HG03442 (cell line): ENCODE data around the gene ACTMAP.
"Not testable (repeated sequence)": the region's sequence is repeated elsewhere in the genome, so short reads cannot be mapped to it uniquely, and the experiment has no call there.

ENCODE experiments used
- ATAC-seq: cut with Tn5 transposase; IDR thresholded peaks from one replicate; pipeline ENCODE4 v1.9.1; 2021; ENCODE audit warnings: mild to moderate bottlenecking, moderate library complexity; ENCODE audit not compliant: unreplicated experiment

ACTMAP gene

GRCh38 chr19:40745402-40745780, 4.9 kb downstream of the ACTMAP start:
- ATAC-seq = no peak

GRCh38 chr19:40744554-40745401, 5.5 kb downstream of the ACTMAP start:
- ATAC-seq = no peak

DNA sequence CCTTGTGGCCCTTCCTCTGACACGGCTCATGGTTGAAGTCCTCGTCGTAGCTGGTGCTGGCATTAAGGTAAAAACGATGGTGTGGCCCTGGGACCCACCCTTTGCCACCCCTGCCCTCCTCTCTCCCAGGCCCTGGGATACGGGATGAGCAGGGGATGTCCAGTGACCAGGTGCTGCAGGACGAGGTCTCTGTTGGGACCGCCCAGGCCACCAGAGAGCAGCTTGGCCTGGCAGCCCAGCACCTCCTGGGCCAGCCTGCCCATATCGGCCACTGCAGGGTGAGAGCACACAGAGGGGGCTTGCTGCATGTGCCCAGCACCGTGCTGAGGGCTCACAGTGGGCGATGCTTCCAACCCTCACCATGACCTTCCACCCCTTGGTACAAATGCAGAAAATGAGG, 6.4 kb downstream of the ACTMAP start:
- ATAC-seq = no peak

- ATAC-seq = no peak
These were observed 7.4 kb downstream of the ACTMAP start for GRCh38 chr19:40742886-40743285.

- no peak for ATAC-seq
These were observed 7.8 kb downstream of the ACTMAP start for GRCh38 chr19:40742477-40742876.

DNA sequence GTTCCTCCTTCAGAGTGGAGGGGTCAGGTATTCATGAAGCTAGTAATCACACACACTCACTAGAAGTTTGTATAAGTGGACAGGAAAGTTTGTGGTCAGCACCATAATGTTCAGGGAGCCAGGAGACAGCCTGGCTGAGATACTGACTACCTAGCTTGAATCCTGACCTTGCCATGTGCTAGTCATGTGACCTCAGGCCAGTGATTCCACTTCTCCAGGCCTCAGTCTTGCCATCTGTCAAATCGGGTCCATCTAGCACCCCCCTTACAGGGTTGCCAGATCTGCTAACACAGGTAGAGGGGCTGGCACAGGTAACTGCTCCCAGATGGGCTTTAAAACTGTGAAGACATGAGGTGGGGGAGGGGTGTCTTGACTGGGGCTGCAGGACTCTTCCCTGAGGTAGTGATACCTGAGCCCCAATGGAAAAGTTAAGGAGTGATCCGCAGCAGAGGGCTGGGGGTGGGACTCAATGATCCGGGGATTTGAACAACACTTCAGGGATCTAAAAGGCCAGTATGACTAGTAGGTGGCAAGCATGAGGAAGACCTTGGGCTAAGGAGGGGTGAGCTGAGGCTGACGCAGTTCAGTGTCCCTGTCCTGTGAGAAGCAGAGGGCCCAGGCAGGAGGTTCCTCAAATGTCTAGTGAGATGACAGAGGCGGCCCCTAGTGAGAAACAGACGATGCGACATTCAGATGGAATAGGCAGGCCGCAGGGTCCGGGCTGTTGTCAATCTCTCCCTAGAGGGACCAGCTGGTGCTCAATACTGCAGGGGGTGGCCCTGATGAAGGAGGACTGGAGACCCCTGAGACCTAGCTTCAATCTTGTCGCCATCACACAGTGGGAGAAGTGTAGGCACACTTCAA, 8.5 kb downstream of the ACTMAP start:
- no peak for ATAC-seq

GRCh38 chr19:40740747-40741146, 9.5 kb downstream of the ACTMAP start:
- no peak for ATAC-seq

DNA sequence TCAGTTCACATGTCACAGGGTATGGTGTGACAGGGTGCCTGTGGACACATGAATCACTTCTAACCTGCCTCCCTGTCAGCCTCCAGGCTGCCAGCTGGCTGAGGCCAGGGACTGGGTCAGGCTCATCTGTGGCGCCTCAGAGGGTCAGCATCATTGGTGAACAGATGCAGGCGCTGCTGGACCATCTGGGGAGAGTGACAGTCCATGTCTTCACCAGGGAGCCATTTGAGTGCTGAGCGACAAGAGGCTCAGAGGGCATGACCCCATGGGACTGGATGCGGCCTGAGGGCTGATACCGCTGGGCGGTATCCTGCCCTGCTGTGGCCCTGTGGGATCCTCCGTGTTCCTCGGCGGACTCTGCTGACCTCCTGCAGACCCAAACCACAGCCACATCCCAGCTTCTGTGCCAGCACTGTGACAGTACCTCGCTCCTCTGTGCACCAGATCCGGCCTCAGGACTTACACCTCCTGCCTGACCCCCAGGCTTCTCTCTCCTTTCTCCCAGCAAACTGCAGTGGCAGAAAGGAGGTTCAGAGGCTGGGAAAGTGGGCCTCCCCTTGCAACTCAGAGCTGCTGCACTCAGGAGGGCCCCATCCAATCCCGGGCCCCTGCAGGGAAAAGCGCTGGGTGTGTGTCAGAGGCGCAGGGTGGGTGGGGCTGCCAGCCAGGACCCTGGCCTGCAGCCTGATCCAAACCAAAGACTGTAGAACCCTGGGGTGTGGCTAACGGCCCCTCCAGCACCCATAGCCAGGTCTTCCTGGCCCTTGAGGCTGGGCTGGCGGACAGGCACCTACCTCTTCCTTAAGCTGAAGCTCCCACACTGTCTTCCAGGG, 10.2 kb downstream of the ACTMAP start:
- no peak for ATAC-seq

DNA sequence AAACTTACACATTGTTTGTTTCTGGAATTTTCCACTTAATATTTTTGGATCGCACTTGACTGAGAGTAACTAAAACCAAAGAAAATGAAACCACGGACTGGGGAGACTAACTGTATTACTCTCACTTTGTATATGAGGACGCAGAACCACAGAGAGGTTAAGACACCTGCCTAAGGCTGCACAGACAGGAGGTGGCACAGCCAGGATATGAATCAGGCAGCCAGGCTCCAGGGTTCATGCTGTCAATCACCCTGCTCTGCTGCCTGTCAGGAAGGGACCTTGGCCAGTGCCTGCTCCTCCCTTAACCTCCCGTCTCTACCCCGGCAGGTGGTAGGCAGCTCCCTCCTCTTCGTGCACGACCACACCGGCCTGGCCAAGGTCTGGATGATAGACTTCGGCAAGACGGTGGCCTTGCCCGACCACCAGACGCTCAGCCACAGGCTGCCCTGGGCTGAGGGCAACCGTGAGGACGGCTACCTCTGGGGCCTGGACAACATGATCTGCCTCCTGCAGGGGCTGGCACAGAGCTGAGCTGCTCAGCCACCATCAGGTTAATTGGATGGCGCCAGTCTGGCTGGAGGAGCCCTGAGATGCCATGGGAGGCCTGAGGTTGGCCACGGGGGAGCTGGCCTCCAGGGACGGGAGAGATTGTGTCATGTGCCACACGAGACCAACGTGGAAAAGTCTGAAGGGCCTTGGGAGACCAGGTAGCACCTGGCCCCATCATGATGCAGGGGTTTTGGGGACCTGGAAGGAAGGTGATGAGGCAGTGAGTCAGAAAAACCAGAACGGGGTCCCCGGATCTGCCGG, 11.0 kb downstream of the ACTMAP start:
- no peak for ATAC-seq

DNA sequence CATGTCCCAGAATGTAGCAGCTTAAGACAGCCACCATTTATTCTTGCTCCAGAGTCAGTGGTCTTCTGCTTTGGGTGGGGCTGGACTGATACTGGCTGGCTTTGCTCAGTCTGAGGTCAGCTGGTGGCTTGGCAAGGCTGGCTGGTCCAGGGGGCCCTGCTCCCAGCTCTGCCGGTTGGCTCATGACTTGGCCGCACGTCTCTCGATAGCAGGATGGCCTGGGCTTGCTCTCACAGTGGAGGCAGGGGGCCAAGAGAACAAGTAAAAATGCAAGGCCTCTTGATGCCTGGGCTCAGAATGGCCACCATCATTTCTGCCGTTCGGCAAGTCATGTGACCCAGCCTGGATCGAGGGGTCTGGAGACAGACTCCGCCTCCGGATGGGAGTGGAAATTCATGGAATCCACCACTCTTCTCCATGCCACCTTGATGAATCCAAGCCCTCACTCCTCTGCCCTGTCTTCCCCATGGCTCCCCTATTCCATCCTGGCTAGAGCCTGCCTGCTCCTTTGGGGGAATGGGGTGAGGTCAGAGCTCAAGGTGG, 13.1 kb downstream of the ACTMAP start:
- no peak for ATAC-seq

DNA sequence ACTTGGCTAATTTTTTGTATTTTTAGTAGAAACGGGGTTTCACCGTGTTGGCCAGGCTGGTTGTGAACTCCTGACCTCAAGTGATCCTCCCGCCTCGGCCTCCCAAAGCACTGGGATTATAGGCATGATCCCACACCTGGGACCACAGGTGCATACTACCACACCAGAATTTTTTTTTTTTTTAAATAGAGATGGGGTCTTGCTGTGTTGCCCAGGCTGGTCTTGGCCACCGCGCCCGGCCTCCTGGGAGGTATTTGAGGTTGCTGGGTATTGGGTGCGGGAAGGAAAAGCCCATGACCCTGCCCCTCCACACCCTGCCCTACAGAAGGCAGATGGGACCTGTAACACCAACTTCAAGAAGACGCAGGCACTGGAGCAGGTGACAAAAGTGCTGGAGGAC, 13.6 kb downstream of the ACTMAP start:
- no peak for ATAC-seq

- no peak for ATAC-seq
These were observed 15.1 kb downstream of the ACTMAP start for GRCh38 chr19:40735013-40735771.

GRCh38 chr19:40733149-40733548, 17.1 kb downstream of the ACTMAP start:
- no peak for ATAC-seq

- ATAC-seq = not testable (repeated sequence)
These were observed 18.0 kb downstream of the ACTMAP start for GRCh38 chr19:40732304-40732703.

DNA sequence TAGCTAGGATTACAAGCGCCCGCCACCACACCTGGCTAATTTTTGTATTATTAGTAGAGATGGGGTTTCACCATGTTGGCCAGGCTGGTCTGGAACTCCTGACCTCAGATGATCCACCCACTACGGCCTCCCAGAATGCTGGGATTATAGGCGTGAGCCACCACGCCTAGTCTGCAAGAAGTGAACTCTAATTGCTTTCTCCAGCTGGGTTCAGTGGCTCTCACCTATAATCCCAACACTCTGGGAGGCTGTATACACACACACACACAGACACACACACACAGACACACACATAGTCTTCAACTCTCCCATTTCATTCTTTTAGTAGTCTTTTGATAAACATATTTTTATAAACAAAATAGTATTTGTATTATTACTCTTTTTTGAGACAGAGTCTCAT, 20.2 kb downstream of the ACTMAP start:
- ATAC-seq = not testable (repeated sequence)

GRCh38 chr19:40726279-40726678, 24.0 kb downstream of the ACTMAP start:
- ATAC-seq = no peak

DNA sequence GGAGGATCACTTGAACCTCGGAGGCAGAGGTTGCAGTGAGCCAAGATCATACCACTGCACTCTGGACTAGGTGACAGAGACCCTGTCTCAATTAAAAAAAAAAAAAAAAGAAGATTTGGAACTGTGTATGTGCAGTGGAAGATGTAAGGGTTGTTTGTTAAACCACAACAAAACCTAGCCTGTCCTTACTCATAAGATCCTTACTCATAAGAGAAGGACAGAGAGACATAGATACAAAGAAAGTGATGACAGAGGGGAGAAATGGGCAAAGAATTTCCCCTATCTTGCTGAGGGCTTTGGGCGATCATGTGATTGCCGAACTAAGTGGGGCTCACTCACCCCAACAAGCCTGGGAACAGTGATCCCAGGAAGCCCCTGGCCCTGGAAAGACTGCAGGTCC, 25.4 kb downstream of the ACTMAP start:
- ATAC-seq = no peak

- ATAC-seq = no peak
These were observed 26.0 kb downstream of the ACTMAP start for GRCh38 chr19:40724315-40724714.

DNA sequence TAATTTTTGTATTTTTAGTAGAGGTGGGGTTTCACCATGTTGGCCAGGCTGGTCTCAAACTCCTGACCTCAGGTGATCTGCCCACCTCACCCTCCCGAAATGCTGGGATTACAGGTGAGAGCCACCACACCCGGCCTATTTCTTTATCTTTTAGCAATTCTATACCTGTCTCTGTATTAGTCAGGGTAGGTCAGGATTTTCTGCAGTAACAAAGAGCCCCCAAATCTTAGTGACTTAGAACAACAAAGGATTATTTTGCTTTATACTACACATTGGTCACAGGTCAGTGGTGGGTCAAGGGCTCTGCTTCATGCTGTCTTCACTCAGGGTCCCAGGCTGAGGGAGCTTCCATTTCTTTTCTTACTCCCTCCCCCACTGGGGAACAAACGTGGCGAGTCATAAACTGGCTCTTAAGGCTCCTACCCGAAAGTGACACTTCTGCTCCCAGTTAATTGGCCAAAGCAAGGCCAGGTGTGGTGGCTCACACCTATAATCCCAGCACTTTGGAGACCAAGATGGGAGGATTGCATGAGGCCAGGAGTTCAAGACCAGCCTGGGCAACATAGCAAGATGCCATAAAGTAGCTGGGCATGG, 26.5 kb downstream of the ACTMAP start:
- no peak for ATAC-seq
